ENCODE measurements around the gene NR6A1. TPM values are rescaled to one million over a fixed set of nuclear protein-coding genes. Genes with fewer than 3 reads are reported as not detected.

The NR6A1 gene
- total and polyA plus RNA-seq, 2 of the 13 experiments (the other 11 are each of a cell fraction or from before 2014, with no cell fraction given) = 28.1 to 31.5 TPM

GRCh38 chr9:124510650-124511425 is 260.3 kb downstream of the NR6A1 start (continued):
- TF ChIP-seq CEBPB (IDR thresholded peaks at IDR 0.05; ENCODE audit: borderline replicate concordance, low read depth, low read length) (peak; percentile 99), ZMAT3 (CRISPR knock-in tag; conservative IDR thresholded peaks at IDR 0.05) (no peak), JARID2 (CRISPR knock-in tag; IDR thresholded peaks at IDR 0.05; ENCODE audit: insufficient replicate concordance) (no peak), ZNF253 (CRISPR knock-in tag; IDR thresholded peaks at IDR 0.05; ENCODE audit: borderline replicate concordance) (no peak), SCMH1 (CRISPR knock-in tag; IDR thresholded peaks at IDR 0.05; ENCODE audit: borderline replicate concordance) (no peak), ZNF784 (CRISPR knock-in tag; IDR thresholded peaks at IDR 0.05; ENCODE audit: borderline replicate concordance) (no peak; the same call in 1 of the 2 replicates), ZBTB49 (CRISPR knock-in tag; IDR thresholded peaks at IDR 0.05; ENCODE audit: borderline replicate concordance) (no peak), JUNB (CRISPR knock-in tag; IDR thresholded peaks at IDR 0.05; ENCODE audit: borderline replicate concordance) (no peak), TARDBP (CRISPR knock-in tag; IDR thresholded peaks at IDR 0.05) (peak; percentile 75; the same call in 1 of the 2 replicates), SIX4 (CRISPR knock-in tag; IDR thresholded peaks at IDR 0.05) (no peak), TCF12 (IDR thresholded peaks at IDR 0.05) (no peak), TCF12 (CRISPR knock-in tag; IDR thresholded peaks at IDR 0.05) (no peak), CBX1 (IDR thresholded peaks at IDR 0.05; ENCODE audit: low read depth) (no peak), ZC3H4 (CRISPR knock-in tag; IDR thresholded peaks at IDR 0.05; ENCODE audit: borderline replicate concordance) (0 out of 2 replicates have a peak, but pooled peaks have one; percentile 21), KLF16 (CRISPR knock-in tag; IDR thresholded peaks at IDR 0.05) (peak in 1 of 2 experiments; percentile 54; a peak in 1 of 4 replicates), ZNF816 (CRISPR knock-in tag; IDR thresholded peaks at IDR 0.05; ENCODE audit: borderline replicate concordance) (no peak), MTA3 (CRISPR knock-in tag; IDR thresholded peaks at IDR 0.05) (no peak), ZNF839 (CRISPR knock-in tag; IDR thresholded peaks at IDR 0.05; ENCODE audit: borderline replicate concordance) (peak; percentile 76; the same call in 1 of the 2 replicates), ZNF792 (CRISPR knock-in tag; IDR thresholded peaks at IDR 0.05) (0 out of 2 replicates have a peak, but pooled peaks have one; percentile 15), CEBPZ (IDR thresholded peaks at IDR 0.05; ENCODE audit: low read length) (no peak), ZNF10 (CRISPR knock-in tag; IDR thresholded peaks at IDR 0.05; ENCODE audit: borderline replicate concordance, low read depth) (no peak), NFIC (IDR thresholded peaks at IDR 0.05; ENCODE audit: low read length) (no peak), ZNF772 (CRISPR knock-in tag; IDR thresholded peaks at IDR 0.05) (no peak), ZNF777 (CRISPR knock-in tag; IDR thresholded peaks at IDR 0.05) (no peak)
